NCI-H446 treated with DMSO at 0.1 percent for 48 hours (cell line): ENCODE measurements around the gene CBL.
"Not testable (repeated sequence)": the region's sequence is repeated elsewhere in the genome, so short reads cannot be mapped to it uniquely, and the experiment has no call there.

Source experiments
- DNase-seq: peaks from one replicate; lab custom pipeline; 2025; lab: John Stamatoyannopoulos, UW

CBL gene

DNA sequence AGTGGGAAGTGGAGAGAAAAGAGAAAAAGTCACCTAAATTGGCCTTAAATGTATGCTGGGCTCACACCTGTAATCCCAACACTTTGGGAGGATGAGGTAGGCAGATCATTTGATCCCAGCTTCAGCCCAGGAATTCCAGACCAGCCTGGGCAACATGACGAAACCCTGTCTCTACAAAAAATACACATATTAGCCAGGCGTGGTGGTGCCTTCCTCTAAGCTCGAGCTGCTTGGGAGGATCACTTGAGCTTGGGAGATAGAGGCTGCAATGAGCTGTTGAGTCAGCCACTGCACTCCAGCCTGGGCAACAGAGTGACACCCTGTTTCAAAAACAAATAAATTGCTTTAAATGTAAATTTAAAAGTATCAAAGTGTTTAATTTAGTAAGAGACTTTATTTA is 3.9 kb downstream of the CBL start:
- no peak for DNase-seq

DNA sequence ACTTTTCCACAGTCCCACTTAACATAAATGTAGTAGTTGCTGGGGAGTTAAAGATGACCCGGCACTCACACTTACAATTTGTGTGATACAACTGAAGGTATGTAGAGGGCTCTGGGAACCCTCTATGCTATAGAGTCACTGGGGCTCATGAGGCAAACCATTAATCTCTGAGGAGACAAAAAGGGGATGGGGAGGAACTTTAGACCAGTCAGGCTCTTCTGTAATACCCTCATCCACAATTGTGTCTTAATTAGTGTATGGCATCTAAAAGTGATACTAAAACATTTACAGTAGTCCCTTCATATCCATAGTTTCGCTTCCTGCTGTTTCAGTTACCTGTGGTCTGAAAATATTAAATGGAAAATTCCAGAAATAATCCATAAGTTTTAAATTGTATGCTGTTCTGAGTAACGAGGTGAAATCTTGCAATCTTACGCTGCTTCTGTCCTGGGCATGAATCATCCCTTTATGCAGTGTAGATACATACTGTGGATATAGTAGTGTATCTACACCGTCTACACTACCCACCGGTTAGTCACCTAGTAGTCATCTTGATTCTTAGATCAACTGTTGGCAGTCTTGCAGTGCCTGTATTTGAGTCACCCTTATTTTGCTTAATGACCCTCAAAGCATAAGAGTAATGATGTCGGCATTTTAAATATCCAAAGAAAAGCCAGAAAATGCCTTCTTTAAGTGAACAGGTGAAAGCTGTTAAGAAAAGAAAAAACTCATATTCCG is 12.2 kb downstream of the CBL start:
- no peak for DNase-seq

DNA sequence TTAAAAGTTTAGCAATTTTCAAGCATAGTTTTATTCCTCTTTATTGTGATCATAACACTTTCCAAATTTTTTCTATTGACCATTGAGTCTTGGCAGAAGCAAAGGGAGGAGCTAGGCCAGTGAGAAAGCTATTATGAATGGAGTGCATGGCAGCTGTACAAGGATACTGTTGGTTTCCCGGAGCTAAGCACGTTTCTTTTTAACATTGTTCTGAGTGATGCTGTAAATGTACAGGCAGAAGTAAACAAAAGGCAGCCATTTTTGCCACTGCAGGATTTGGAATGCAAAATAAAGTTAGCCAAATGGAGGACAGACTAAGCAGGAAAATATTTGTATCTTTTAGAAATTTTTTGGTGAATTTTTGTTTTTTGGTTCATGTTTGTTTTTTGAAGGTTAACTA is 16.2 kb downstream of the CBL start:
- DNase-seq = peak; percentile 37

DNA sequence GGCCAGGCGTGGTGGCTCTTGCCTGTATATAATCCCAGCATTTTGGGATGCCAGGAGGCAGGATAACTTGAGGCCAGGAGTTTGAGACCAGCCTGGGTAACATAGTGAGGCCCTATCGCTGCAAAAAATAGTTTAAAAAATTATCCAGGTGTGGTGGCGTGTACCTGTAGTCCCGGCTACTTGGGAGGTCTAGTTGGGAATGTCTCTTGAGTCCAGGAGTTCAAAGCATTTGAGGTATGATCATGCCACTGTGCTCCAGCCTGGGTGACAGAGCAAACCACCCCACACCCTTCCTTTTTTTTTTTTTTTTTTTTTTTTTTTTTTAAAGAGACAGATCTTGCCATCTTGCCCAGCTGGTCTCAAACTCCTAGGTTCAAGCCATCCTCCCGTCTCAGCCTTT is 16.8 kb downstream of the CBL start:
- DNase-seq = no peak

DNA sequence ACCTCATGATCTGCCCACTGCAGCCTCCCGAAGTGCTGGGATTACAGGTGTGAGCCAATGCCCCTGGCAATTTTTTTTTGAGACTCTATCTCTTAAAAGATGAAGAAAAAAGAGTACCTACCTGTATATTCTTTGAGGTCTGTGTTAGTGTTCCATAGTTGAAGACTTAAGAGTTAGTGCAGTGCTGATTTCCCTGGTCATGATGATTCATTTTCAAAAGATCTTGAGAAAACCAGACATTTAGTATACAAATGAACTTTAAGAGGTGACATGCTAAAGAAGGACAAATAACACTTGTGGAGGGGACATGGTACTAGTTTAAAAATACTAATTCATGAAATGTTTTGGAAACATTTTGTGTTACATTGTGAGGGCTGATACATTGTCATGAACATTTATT is 17.7 kb downstream of the CBL start:
- no peak for DNase-seq

GRCh38 chr11:119228535-119229287 is 22.6 kb downstream of the CBL start:
- DNase-seq = not testable (repeated sequence)

- DNase-seq = no peak
These were observed 23.1 kb downstream of the CBL start for GRCh38 chr11:119229288-119229672.

DNA sequence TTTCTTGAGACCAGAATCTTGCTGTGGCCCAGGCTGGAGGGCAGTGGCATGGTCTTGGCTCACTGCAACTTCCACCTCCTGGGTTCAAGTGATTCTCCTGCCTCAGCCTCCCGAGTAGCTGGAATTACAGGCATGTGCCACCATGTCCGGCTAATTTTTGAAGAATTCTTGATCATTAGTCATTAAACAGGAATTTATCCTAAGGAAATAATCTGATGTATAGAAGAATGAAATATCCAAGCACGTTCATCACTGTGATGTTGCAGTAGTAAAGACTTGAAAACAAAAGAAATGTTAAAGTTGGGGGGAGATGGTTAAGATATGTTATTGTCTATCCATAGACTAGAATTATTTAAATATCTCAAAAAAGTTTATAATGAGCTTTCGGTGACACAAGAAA is 23.6 kb downstream of the CBL start:
- no peak for DNase-seq

- no peak for DNase-seq
These were observed 30.4 kb downstream of the CBL start for GRCh38 chr11:119236490-119236889.

DNA sequence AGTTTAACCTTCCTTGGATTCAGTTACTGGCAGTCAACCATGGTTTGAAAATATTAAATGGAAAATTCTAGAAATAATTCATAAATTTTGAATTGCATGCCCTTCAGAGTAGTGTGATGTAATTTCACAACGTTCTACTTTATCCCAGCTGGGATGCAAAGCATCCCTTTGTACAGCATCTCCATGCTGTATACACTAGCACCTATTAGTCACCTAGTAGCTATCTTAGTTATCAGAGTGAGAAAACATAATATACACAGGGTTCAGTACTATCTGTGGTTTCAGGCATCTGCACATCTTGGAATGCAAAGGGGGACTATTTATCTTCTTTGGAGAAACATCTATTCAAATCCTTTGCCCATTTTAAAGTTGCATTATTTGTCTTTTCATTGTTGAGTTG is 30.8 kb downstream of the CBL start:
- no peak for DNase-seq

GRCh38 chr11:119237515-119237914 is 31.4 kb downstream of the CBL start:
- no peak for DNase-seq

DNA sequence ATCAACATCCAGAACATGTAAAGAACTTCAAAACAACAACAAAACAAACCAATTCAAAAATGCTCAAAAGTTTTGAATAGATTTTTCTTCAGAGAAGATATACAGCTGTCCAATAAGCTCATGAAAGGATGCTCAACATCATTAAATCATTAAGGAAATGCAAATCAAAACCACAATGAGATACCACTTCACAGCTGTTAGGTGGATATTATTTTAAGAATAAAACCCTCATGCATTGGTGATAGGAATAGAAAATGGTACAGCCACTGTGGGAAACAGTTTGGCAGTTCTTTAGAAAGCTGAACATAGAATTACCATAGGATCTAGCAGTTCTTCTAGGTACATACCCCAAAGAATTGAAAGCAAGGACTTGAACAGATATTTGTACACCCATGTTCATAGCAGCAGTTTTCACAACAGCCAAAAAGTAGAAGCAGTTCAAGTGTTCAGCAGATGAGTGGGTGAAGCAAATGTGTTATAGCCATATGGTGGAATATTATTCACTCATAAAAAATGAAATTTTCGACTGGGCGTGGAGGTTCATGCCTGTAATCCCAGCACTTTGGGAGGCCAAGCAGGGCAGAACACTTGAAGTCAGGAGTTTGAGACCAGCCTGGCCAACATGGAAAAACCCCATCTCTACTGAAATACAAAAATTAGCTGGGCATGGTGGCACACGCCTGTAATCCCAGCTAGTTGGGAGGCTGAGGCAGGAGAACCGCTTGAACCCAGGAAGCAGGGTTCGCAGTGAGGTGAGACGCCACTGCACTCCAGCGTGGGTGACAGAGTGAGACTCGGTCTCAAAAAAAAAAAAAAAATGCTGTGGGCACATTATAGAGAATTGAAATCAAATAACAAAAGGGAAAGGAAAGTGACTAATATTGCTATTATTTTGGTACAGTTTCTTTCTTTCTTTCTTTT is 42.9 kb downstream of the CBL start:
- DNase-seq = no peak

DNA sequence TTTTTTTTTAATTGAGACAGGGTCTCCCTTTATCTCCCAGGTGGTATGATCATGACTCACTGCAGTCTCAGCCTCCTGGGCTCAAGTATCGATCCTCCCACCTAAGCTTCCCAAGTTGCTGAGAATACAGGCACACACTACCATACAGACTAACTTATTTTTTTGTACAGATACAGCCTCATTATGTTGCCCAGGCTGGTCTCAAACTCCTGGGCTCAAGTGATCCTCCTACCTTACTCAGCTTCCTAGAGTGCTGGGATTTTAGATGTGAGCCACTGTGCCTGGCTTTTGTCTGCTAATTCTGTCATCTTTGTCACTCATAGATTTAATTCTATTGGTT is 43.5 kb downstream of the CBL start:
- DNase-seq = no peak

GRCh38 chr11:119251114-119251513 is 45.0 kb downstream of the CBL start:
- DNase-seq = no peak

DNA sequence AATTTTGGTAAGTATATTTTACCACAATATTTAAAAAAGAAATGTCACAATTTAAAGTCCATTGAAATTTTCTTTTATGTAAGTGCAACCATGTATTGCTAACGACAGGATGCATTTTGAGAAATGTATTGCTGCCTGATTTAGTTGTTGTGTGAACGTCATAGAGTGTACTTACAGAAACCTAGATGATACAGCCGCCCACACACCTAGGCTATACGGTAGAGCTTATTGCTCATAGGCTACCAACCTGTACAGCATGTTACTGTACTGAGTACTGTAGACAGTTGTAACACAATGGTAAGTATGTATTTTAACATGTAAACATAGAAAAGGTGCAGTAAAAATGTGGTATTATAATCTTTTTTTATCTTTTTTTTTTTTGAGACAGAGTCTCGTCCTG is 48.1 kb downstream of the CBL start:
- no peak for DNase-seq

GRCh38 chr11:119258180-119258579 is 52.0 kb downstream of the CBL start:
- DNase-seq = no peak

DNA sequence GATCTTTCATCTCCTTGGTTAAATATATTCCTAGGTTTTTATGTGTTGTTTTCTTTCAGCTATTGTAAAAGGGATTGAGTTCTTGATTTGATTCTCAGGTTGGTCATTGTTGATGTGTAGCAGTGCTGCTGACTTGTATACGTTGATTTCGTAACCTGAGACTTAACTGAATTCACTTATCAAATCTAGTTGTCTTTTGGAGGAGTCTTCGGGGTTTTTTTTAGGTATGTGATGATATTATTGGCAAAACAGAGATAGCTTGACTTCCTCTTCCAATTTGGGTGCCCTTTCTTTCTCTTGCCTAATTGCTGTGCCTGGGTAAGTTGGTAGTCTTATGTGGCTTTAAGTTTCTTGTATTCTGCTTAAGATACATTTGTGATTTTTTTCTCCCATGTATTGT is 52.8 kb downstream of the CBL start:
- no peak for DNase-seq

DNA sequence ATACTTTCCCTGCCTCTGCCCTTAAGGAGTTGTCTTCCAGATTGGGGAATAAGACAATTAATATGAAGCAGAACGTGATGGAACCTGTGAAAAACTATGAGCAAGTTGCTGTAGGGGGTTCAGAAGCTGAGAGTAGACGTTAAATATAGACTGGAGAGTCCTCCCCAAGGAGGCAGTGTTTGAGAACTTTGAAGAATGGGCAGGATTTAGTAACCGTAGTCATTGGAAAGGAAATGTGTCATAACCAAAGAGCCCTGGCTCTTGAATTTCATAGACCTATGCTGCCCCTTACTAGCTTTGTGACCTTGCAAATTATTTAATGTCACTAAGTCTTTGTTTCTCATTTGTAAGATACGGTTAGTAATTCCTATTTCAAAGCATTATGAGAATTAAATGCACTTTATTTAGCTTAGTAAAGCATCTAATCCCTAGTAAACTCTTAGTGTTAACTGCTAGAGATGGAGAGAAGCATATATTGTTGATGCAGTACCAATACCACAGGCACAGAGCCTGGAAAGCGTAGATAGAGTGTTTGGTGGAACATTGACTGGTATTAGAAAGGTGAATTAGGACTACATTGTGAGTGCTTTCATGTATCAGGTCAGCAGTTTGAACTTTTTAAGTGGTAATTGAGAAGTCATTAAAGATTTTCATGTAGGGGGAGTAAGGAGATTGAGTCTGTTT is 56.7 kb downstream of the CBL start:
- DNase-seq = no peak

- no peak for DNase-seq
These were observed 57.3 kb downstream of the CBL start for GRCh38 chr11:119263352-119263940.

GRCh38 chr11:119266063-119266462 is 59.9 kb downstream of the CBL start:
- no peak for DNase-seq

GRCh38 chr11:119266517-119267255 is 60.5 kb downstream of the CBL start:
- no peak for DNase-seq
